ENCODE measurements around the gene EP300. TPM values are rescaled to one million over a fixed set of nuclear protein-coding genes. Genes with fewer than 3 reads are reported as not detected.

EP300 gene
- total and polyA plus RNA-seq, 2 of the 8 experiments (the other 6 are each of a cell fraction or from before 2014, with no cell fraction given): 39.5 to 109 TPM

GRCh38 chr22:41116342-41116741, 23.9 kb downstream of the EP300 start:
- Histone ChIP-seq H4K91ac (replicated peaks; ENCODE audit: insufficient read length, low read length) (no peak overlapping the region), H3K18ac (ENCODE audit: extremely low read depth, low read length) (no peak overlapping the region), H3K9ac (replicated peaks in 1 of 4; ENCODE audit: extremely low read depth in 1 of 4, low read depth in 3 of 4, low read length in 3 of 4) (no peak overlapping the region), H3K23me2 (ENCODE audit: low read depth, low read length) (no peaks in the 10 kb centered on the region), H2BK20ac (ENCODE audit: low read length) (no peak overlapping the region), H3K23ac (ENCODE audit: insufficient read length) (no peak overlapping the region), H3K9me3 (ENCODE audit: insufficient read depth in 2 of 2, low read depth in 1 of 2, low read length in 1 of 2) (no peaks in the 10 kb centered on the region), H3K4me3 (ENCODE audit: extremely low read depth in 1 of 4, insufficient read depth in 2 of 4, low read depth in 3 of 4, low read length in 4 of 4) (no peak overlapping the region), H2BK15ac (ENCODE audit: low read length) (no peak overlapping the region), H3K4me2 (ENCODE audit: insufficient read depth in 1 of 2, low read depth in 2 of 2, low read length in 2 of 2) (no peak overlapping the region), H4K8ac (ENCODE audit: extremely low read depth, insufficient read depth, low read length) (no peak overlapping the region), H3K36me3 (ENCODE audit: control insufficient read depth in 2 of 4, insufficient read depth in 4 of 4, low read length in 3 of 4) (peaks cover 10 to 53% (median 26%) of the 10 kb centered on the region in 4 experiments), H3K4me1 (replicated peaks in 1 of 4; ENCODE audit: control insufficient read depth in 3 of 4, insufficient read depth in 4 of 4, low read length in 3 of 4) (no peaks in the 10 kb centered on the region), H2BK120ac (replicated peaks; ENCODE audit: low read depth, low read length) (no peak overlapping the region), H2BK12ac (ENCODE audit: low read depth, low read length) (no peak overlapping the region), H4K20me1 (replicated peaks in 1 of 2; ENCODE audit: control insufficient read depth in 1 of 2, insufficient read depth in 2 of 2, low read length in 2 of 2) (peaks cover 11 to 27% of the 10 kb centered on the region in 2 experiments), H4K5ac (ENCODE audit: insufficient read length, low read depth, low read length) (no peak overlapping the region), H3K14ac (ENCODE audit: insufficient read length) (no peak overlapping the region), H3K79me1 (ENCODE audit: low read depth, low read length) (peaks cover 14% of the 10 kb centered on the region), H2AK5ac (ENCODE audit: low read depth, low read length) (no peak overlapping the region), H2BK5ac (ENCODE audit: low read depth, low read length) (no peak overlapping the region), H3K4ac (replicated peaks; ENCODE audit: insufficient read length, low read depth, low read length) (no peak overlapping the region), H3K56ac (replicated peaks; ENCODE audit: insufficient read length, low read depth, low read length) (no peak overlapping the region), H3K27me3 (replicated peaks in 1 of 4; ENCODE audit: control insufficient read depth in 3 of 4, extremely low read depth in 1 of 4, insufficient read depth in 3 of 4, low read length in 3 of 4) (no peaks in the 10 kb centered on the region), H3K27ac (ENCODE audit: low read depth, low read length) (no peak overlapping the region), H3K79me2 (ENCODE audit: control insufficient read depth in 1 of 2, insufficient read depth in 2 of 2, low read length in 2 of 2) (peaks cover 22 to 96% of the 10 kb centered on the region in 2 experiments), H2AFZ (ENCODE audit: low read length) (no peak overlapping the region)
- DNase-seq (ENCODE audit: low read depth in 1 of 2, low spot score in 2 of 2) (no peak), FAIRE-seq (no peak)
- 92% methylated on average over 2 of the region's 2 CpGs; no CpG with 5 or more reads in 1 of the 2 experiments for WGBS, 2 experiments (ENCODE audit: extremely low coverage in 1 of 2, insufficient coverage in 1 of 2, insufficient read length in 1 of 2, insufficient replicate concordance in 2 of 2, low coverage in 1 of 2, low lambda C conversion rate in 2 of 2, missing lambda C conversion rate in 1 of 2)
- CTCF ChIA-PET (ENCODE audit: partially characterized antibody): no interaction called here
- POLR2A ChIA-PET (ENCODE audit: partially characterized antibody): interaction anchor here (1.0 kb wide), 2 partner anchors 17 to 19 kb away, joined by 3 read pairs; no protein-coding TSS in a partner anchor
- TF ChIP-seq PHF8 (conservative IDR thresholded peaks at IDR 0.05; ENCODE audit: low read depth, low read length) (no peak), YY1 (IDR thresholded peaks at IDR 0.05; ENCODE audit: low read depth, low read length) (no peak), RBBP5 (IDR thresholded peaks at IDR 0.05; ENCODE audit: borderline replicate concordance, low read depth, low read length) (no peak), CEBPB (IDR thresholded peaks at IDR 0.05; ENCODE audit: low read depth, low read length) (no peak), CHD2 (IDR thresholded peaks at IDR 0.05; ENCODE audit: low read length) (no peak), RFX5 (IDR thresholded peaks at IDR 0.05; ENCODE audit: borderline replicate concordance, low read depth, low read length) (no peak), BACH1 (IDR thresholded peaks at IDR 0.05; ENCODE audit: low read length) (no peak), SIRT6 (IDR thresholded peaks at IDR 0.05; ENCODE audit: low read length) (no peak), EZH2 (IDR thresholded peaks at IDR 0.05; ENCODE audit: low read depth, low read length, severe bottlenecking) (no peak), EGR1 (IDR thresholded peaks at IDR 0.05; ENCODE audit: borderline replicate concordance, low read depth, low read length) (no peak), E2F6 (IDR thresholded peaks at IDR 0.05) (no peak), GABPA (IDR thresholded peaks at IDR 0.05; ENCODE audit: borderline replicate concordance, insufficient read depth, low read length) (no peak), KDM5A (IDR thresholded peaks at IDR 0.05; ENCODE audit: low read length) (no peak), EP300 (IDR thresholded peaks at IDR 0.05; ENCODE audit: borderline replicate concordance in 1 of 2, low read depth in 2 of 2, low read length in 2 of 2) (no peak)
